Globus pallidus (tissue), 1 donor: Measurements from ENCODE around the gene IGFL2.

Source experiments
- DNase-seq: peaks from one replicate; pipeline ENCODE4 v3.0.0-alpha.2; 2015; ENCODE audit warnings: low spot score

Gene IGFL2

DNA sequence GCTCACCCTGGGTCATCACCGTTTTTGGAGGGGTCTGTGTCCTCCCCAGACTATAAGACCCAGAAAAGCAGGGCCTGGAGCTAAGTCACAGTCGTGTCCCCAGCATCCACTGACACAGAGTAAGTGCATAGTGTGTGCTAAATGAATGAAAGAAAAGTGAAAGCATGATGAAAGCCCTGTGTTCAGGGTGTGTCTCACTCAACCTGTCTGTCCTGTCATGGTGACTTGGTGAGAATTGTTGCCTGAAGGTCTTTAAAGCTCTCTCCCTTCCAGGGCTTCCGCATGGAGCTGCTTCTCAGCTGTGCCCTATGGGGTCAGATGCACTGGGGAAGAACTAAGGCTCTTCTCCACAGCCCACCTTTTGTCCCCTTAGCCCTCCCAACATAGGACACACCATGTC lies 61.0 kb downstream of the IGFL2 start:
- DNase-seq: no peak

DNA sequence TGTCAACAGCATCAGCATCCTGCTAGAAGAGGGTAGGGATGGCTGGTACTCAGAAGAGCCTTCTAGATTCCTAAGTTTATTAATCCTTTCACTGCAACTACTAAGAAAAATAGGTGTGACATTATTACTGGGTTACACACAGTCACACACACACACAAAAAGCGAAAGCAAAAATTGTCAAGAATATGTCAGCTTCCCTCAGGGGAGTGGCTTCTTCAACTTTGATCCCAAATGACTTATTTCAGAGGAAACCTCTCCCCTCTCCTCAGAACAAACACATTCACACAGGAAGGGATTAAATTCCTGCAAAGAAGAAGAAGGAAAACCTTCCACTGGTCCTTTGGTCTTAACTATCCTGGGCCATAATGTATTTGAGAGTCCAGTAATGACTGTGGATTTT lies 61.4 kb downstream of the IGFL2 start:
- DNase-seq: no peak

DNA sequence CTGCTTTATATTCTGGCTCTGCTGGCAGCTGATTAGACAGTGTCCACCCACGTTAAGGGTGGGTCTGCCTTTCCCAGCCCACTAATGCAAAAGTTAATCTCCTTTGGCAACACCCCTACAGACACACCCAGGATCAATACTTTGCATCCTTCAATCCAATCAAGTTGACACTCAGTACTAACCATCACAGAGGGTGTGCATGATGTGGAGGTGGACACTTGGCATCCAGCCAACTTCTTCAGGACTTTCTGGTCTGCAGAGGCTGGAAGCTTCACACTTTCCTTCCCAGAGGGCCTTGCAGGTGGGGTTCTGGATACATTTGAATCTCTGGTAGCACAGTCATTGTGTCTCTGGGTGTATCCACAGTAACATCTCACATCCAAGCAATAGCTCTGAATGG lies 62.6 kb downstream of the IGFL2 start:
- no peak for DNase-seq
